Left renal pelvis (tissue), 4 donors: ENCODE data around the gene SLC2A14. TPM values are rescaled to one million over a fixed set of nuclear protein-coding genes. Genes with fewer than 3 reads are reported as not detected.

Source experiments
- DNase-seq, 4 donors: peaks; one replicate each; pipeline ENCODE4 v3.0.0-alpha.2; 2013; ENCODE audit warnings: low read depth in 4 of 4, low spot score in 3 of 4
- polyA plus RNA-seq, 4 donors: library from polyadenylated mRNA; unstranded; fragments of 120-200 nt; gene quantifications; one replicate each; pipeline ENCODE4 v1.2.1, GENCODE V29; 2013; ENCODE audit not compliant: insufficient read length in 4 of 4

The SLC2A14 gene
- polyA plus RNA-seq, 4 donors = 0.43 to 1.1 (median 0.64) TPM

DNA sequence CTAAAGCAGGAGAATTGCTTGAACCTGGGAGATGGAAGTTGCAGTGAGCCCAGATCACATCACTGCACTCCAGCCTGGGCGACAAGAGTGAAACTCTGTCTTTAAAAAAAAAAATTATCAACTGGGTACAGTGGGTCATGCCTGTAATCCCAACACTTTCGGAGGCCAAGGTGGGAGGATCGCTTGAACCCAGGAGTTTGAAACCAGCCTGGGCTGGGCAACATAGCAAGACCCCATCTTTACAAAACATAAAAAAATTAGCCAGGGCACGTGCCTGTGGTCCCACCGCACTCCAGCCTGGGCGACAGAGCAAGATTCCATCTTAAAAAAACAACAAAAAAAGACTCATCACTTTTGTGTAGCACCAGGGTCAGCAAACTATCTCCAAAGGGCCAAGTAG, 90.7 kb downstream of the SLC2A14 start:
- DNase-seq = no peak

GRCh38 chr12:7781274-7781673, 91.4 kb downstream of the SLC2A14 start:
- DNase-seq = no peak

DNA sequence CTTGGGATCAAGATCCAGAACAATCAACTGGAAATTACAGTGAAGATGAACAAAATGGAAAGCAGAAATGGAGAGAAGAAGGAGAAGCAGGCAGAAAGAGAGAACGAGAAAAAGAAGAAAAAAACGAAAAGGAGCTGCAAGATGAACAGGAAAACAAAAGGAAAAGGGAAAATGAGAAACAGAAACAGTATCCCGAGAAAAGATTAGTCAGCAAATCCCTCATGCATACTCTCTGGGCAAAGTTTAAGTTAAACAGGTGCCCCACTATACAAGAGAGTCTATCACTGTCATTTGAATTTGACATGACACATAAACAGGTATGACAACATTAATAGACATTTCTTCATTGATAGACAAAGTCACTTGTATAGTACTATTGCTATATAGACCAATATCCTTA, 102.7 kb downstream of the SLC2A14 start:
- DNase-seq = no peak

Other genes with a start within 250 kb of the SLC2A14 start
- gene APOBEC1, start 207.0 kb downstream of the SLC2A14 start, polyA plus RNA-seq = not detected
- gene GDF3, start 177.1 kb downstream of the SLC2A14 start, polyA plus RNA-seq = under 1 TPM; 0.25 to 0.96 (median 0.78) TPM
- under 1 TPM in 1 of 4 donors, not detected in 3; 0.16 TPM for gene DPPA3, start 161.5 kb downstream of the SLC2A14 start, polyA plus RNA-seq
- gene CLEC4C, start 125.5 kb downstream of the SLC2A14 start, polyA plus RNA-seq = under 1 TPM in 1 of 4 donors, not detected in 3; 0.15 TPM
- not detected for gene NANOGNB, start 107.7 kb downstream of the SLC2A14 start, polyA plus RNA-seq
- under 1 TPM; 0.07 to 0.49 (median 0.30) TPM for gene NANOG, start 83.5 kb downstream of the SLC2A14 start, polyA plus RNA-seq
- gene SLC2A3, start 63.3 kb upstream of the SLC2A14 start, polyA plus RNA-seq = 10 to 100 TPM; 13.1 to 39.7 (median 19.2) TPM
- gene FOXJ2, start 159.8 kb upstream of the SLC2A14 start, polyA plus RNA-seq = 10 to 100 TPM; 20.7 to 34.3 (median 23.7) TPM
- gene C3AR1, start 193.4 kb upstream of the SLC2A14 start, polyA plus RNA-seq = 1 to 10 TPM; 2.8 to 9.0 (median 3.3) TPM
- gene NECAP1, start 209.4 kb upstream of the SLC2A14 start, polyA plus RNA-seq = 10 to 100 TPM; 31.1 to 33.6 (median 31.3) TPM